HG02885 (cell line): ENCODE data around the gene SH3TC1.

Experiments used
- ATAC-seq: cut with Tn5 transposase; IDR thresholded peaks from one replicate; pipeline ENCODE4 v1.9.1; 2021; ENCODE audit warnings: mild to moderate bottlenecking; ENCODE audit not compliant: unreplicated experiment, poor library complexity

The SH3TC1 gene

DNA sequence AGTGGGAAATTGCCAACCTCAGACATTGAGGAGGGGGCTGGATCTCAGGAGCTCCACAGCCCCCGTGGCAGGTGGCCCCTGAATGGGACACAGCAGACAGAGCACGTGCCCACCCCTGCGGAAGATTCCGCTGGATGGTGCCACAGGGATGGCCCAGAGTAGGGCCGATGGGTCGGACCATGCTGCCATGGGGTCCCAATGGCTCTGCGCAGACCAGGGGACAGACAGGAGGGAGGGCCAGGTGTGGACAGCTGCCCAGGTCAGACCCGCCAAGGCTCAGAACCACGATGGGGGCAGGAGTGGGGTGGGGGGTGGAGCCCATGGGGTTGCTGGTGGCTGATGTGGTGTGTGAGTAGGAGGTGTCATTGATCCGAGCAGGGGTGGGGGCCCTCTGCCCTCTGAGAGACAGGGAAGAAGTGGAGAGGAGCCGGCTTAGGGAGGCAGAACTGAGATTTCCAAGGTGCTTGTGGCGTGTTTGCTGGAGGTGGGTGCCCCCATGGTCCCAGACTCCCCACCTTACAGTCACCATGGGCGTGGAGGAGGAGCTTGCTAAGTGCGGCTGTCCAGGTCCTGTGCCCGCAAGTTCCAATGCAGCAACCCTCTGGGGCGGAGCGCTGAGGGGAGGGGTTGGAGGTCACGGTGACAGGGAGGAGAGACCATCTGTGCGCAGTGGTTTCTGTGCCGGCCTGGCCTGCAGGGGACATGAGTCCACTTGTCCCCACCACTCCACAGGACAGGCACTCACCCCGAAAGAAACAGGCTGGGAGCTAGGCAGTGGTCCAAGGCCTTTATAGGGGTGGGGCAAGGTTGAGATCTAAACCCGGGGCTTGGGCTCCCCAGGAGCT is 12.9 kb downstream of the SH3TC1 start:
- ATAC-seq, result no peak

GRCh38 chr4:8212622-8213021 is 13.5 kb downstream of the SH3TC1 start:
- ATAC-seq, result no peak

- no peak for ATAC-seq
Observed at GRCh38 chr4:8213121-8213520, 14.0 kb downstream of the SH3TC1 start.

- ATAC-seq, result no peak
Observed at GRCh38 chr4:8214136-8214535, 15.0 kb downstream of the SH3TC1 start.

- ATAC-seq, result no peak
Observed at GRCh38 chr4:8215001-8215427, 15.9 kb downstream of the SH3TC1 start.

GRCh38 chr4:8215641-8216442 is 16.8 kb downstream of the SH3TC1 start:
- ATAC-seq, result no peak

DNA sequence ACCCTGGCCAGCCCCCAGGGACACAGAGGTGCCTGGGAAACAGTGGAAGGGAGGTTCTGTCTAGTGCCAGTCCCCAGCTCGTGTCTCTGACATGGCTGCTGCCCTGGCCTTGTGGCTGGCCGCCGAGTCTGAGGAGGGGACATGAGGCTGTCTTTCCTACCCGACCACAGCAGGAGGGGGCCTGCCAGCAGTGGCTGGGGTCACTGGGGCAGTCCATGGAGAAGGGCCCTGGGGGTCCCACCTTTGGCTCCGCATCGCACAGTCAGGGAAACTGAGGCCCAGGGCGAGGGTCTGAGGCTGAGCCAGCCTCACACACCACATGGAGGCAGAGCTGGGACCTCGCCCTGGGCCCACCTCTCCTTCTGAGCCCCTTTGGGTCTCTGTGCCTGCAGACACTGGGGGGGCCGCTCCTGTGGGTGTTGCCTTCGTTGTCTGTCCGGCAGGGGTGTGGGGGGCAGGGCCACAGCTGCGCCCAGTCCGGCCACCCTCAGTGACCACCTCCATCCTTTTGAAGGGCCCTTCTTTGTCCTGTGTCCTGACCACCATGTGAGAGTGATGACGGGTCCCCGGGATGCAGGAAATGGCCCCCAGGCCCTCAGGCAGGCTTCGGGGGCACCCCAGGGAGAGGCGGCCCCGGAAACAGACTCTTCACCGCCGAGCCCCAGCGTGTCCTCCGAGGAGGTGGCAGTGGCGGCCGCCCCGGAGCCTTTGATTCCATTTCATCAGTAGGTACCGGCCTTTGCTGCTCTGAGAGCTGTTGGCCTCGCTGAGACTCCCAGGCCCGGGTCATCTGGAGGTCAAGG is 17.6 kb downstream of the SH3TC1 start:
- no peak for ATAC-seq

DNA sequence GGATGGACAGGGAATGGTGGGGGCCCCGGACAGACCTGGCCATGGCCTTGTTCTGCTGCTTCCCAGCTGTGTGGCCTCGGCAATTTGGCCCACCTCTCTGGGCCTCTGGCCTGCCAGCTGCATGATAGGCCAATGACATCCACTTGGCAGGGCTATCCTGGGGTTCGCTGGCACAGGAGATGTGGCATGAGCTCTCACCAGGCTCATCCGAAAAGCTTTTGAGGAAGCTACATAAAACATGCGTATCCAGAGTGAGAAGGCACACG is 18.1 kb downstream of the SH3TC1 start:
- ATAC-seq, result no peak

GRCh38 chr4:8217871-8218270 is 18.8 kb downstream of the SH3TC1 start:
- ATAC-seq, result no peak

GRCh38 chr4:8218371-8219031 is 19.4 kb downstream of the SH3TC1 start:
- ATAC-seq, result no peak

GRCh38 chr4:8219236-8219635 is 20.1 kb downstream of the SH3TC1 start:
- no peak for ATAC-seq

DNA sequence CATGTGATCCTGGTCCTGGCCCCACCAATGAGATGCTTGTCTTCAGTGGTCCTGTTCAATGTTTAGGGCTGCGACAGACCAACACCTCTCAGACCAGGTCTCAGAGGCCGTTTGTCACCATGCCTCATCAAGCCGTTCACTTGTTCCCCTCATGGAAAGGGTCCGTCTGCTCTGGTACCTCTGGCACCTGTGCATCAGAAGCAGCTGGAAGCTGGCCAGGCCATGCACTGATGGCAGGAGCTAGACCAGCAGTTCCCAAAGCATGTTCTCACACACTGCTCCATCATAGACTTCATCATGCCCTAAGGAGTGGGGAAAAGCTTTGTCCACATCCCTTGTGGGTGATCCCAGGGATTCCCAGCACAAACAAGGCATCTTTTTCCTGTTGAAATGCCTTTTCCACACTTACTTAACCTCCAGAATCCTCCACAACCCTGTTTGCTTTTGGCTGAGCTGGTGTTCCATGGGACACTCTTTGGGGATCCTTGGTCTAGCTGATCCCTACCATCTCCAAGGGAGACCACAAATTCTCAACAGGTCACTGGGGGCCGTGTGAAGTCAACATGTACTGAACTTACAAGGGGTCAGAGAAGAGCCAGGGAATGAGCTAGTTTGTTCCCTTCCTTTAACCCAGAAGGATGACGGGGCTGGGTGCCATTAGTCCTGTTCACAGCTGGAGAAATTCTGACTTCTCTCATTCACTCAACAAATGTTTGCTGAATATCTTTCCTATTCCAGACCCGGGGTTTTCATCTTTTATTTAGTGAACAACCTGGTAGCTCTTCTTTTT is 21.8 kb downstream of the SH3TC1 start:
- no peak for ATAC-seq

DNA sequence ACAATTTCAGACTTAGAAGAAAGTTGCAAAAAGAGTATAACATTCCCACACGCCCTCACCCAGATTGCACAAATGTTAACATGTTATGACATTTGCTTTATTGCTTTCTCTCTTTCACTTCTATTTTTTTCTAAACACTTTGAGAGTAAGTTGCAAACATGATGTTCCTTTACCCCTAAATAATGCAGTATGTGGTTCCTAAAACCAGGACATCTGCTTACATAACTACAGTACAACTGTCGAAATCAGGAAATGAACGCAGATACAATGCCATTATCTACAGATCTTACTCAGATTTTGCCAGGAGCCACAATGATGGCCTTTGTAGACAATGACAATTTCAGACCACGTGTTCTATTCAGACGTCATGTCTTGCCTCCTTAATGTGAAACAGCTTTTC is 22.4 kb downstream of the SH3TC1 start:
- peak; percentile 62 for ATAC-seq

GRCh38 chr4:8221985-8222384 is 22.9 kb downstream of the SH3TC1 start:
- no peak for ATAC-seq

DNA sequence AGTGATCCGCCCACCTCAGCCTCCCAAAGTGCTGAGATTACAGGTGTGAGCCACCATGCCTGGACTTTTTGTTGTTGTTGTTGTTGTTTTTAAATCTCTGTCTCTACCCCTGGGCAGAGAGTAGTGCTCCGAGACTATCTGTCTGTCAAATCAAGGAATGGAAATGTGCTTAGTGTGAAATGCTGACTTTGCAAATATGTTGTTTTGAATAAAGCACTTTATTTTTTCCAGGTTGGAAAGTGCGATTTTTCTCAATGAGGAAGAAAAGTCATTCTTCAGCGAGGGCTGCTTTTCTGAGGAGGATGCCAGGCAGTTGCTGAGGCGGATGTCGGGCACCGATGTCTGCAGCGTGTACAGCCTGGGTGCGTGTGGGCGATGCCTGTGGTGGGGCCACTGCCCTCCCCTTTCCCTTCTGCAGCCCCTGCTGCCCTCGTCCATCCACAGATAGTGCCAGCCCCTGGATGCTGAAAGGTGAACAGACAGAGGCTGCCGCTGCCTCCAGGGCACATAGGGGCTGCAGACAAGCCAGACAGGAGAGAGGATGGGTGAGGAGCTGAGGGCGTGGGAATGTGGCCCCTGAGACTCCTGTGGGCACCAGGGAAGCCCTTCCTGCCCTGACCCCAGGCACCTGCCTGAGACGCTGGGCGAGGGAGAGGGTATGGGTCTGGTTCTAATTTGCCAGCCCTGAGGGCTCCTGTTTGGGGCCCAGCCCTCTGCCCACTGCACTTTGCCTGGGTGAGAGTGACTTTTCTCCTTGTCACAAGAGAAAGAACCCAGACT is 23.7 kb downstream of the SH3TC1 start:
- no peak for ATAC-seq

GRCh38 chr4:8224267-8224974 is 25.3 kb downstream of the SH3TC1 start:
- ATAC-seq, result no peak

GRCh38 chr4:8224975-8225625 is 26.0 kb downstream of the SH3TC1 start:
- no peak for ATAC-seq
